HEK293T (cell line): Measurements from ENCODE around the gene SCUBE3.

Source experiments
- CTCF ChIA-PET: fragments of 350-600 bp; formaldehyde crosslinking; extraction: SDS; loops from one replicate; lab custom pipeline; 2021; ENCODE audit warnings: antibody characterized with exemption, inconsistent platforms; lab: Yijun Ruan, JAX
- POLR2A ChIA-PET: fragments of 350-600 bp; formaldehyde crosslinking; extraction: SDS; loops from one replicate; lab custom pipeline; 2020; ENCODE audit warnings: antibody characterized with exemption, inconsistent platforms; lab: Yijun Ruan, JAX
- DNase-seq: peaks from one replicate; pipeline ENCODE4 v3.0.0; 2012; ENCODE audit warnings: mixed read lengths; ENCODE audit errors: extremely low spot score
- ARNT ChIP-seq: fragments of 450-650 bp; IDR thresholded peaks from 2 replicates; pipeline ENCODE4 v1.6.1; 2017; ENCODE audit warnings: mild to moderate bottlenecking
- BHLHE40 ChIP-seq: fragments of 450-650 bp; IDR thresholded peaks from 2 replicates; pipeline ENCODE4 v1.6.1; 2016; ENCODE audit warnings: mild to moderate bottlenecking, moderate library complexity, borderline replicate concordance
- CTBP1 ChIP-seq: fragments of 450-650 bp; IDR thresholded peaks from 2 replicates; pipeline ENCODE4 v1.6.1; 2016; ENCODE audit warnings: borderline replicate concordance
- ELF4 ChIP-seq: fragments of 450-650 bp; IDR thresholded peaks from 2 replicates; pipeline ENCODE4 v1.6.1; 2017; ENCODE audit warnings: antibody characterized with exemption
- FOXA1 ChIP-seq: fragments of 450-650 bp; IDR thresholded peaks from 2 replicates; pipeline ENCODE4 v1.6.1; 2016; ENCODE audit warnings: mild to moderate bottlenecking
- FOXK2 ChIP-seq: fragments of 450-650 bp; IDR thresholded peaks from 2 replicates; pipeline ENCODE4 v1.6.1; 2016; ENCODE audit warnings: mild to moderate bottlenecking
- FOXM1 ChIP-seq: fragments of 450-650 bp; IDR thresholded peaks from 2 replicates; pipeline ENCODE4 v1.6.1; 2017; ENCODE audit warnings: mild to moderate bottlenecking, borderline replicate concordance
- HDGF ChIP-seq: fragments of 450-650 bp; IDR thresholded peaks from 2 replicates; pipeline ENCODE4 v1.6.1; 2017; ENCODE audit warnings: antibody characterized with exemption, borderline replicate concordance
- L3MBTL2 ChIP-seq: fragments of 450-650 bp; conservative IDR thresholded peaks from 2 replicates; pipeline ENCODE4 v1.6.1; 2016; ENCODE audit warnings: mild to moderate bottlenecking
- LEF1 ChIP-seq: fragments of 450-650 bp; IDR thresholded peaks from 2 replicates; pipeline ENCODE4 v1.6.1; 2017; ENCODE audit warnings: mild to moderate bottlenecking, borderline replicate concordance
- NFRKB ChIP-seq: fragments of 450-650 bp; IDR thresholded peaks from 2 replicates; pipeline ENCODE4 v1.6.1; 2016; ENCODE audit warnings: mild to moderate bottlenecking, moderate library complexity
- PKNOX1 ChIP-seq: fragments of 450-650 bp; IDR thresholded peaks from 2 replicates; pipeline ENCODE4 v1.6.1; 2016
- SP1 ChIP-seq: fragments of 450-650 bp; IDR thresholded peaks from 2 replicates; pipeline ENCODE4 v1.6.1; 2017
- SUZ12 ChIP-seq: fragments of 450-650 bp; IDR thresholded peaks from 2 replicates; pipeline ENCODE4 v1.6.1; 2016; ENCODE audit warnings: mild to moderate bottlenecking
- TARDBP ChIP-seq: fragments of 450-650 bp; IDR thresholded peaks from 2 replicates; pipeline ENCODE4 v1.6.1; 2016
- ZNF384 ChIP-seq: fragments of 450-650 bp; IDR thresholded peaks from 2 replicates; pipeline ENCODE4 v1.6.1; 2016

Gene SCUBE3

GRCh38 chr6:35174088-35174434 is 39.7 kb upstream of the SCUBE3 start:
- TF ChIP-seq ELF4 (no peak), SP1 (no peak), LEF1 (no peak), ZNF384 (no peak), CTBP1 (no peak), HDGF (no peak), ARNT (no peak), FOXA1 (no peak), FOXK2 (no peak), SUZ12 (no peak), FOXM1 (no peak), NFRKB (no peak)
- DNase-seq: no peak
- ChIA-PET POLR2A (no interaction called here), CTCF (no interaction called here)

- ChIA-PET CTCF (no interaction called here), POLR2A (no interaction called here)
- TF ChIP-seq LEF1 (no peak), FOXK2 (no peak), PKNOX1 (no peak), CTBP1 (no peak), L3MBTL2 (no peak), TARDBP (no peak), SUZ12 (no peak), SP1 (no peak), NFRKB (no peak), HDGF (no peak)
- no peak for DNase-seq
Measured at GRCh38 chr6:35174501-35174900, 39.3 kb upstream of the SCUBE3 start.

GRCh38 chr6:35176301-35177024 is 37.3 kb upstream of the SCUBE3 start:
- CTCF ChIA-PET: no interaction called here
- no peak for DNase-seq
- POLR2A ChIA-PET: no interaction called here
- TF ChIP-seq NFRKB (no peak), PKNOX1 (no peak), LEF1 (no peak), FOXA1 (no peak), TARDBP (no peak), ELF4 (no peak), L3MBTL2 (no peak), BHLHE40 (no peak), CTBP1 (no peak), FOXK2 (no peak), ARNT (no peak), FOXM1 (no peak), HDGF (no peak), SP1 (no peak), ZNF384 (no peak)

- ChIA-PET POLR2A (no interaction called here), CTCF (interaction anchor here (0.6 kb wide), 1 partner anchor 35 kb away, joined by 3 read pairs; no protein-coding TSS in a partner anchor)
- no peak for DNase-seq
- TF ChIP-seq CTBP1 (no peak), NFRKB (no peak), HDGF (no peak), ARNT (no peak), FOXK2 (no peak), BHLHE40 (no peak), TARDBP (no peak), SUZ12 (no peak), L3MBTL2 (no peak)
Measured at GRCh38 chr6:35177157-35177556, 36.6 kb upstream of the SCUBE3 start.

GRCh38 chr6:35177596-35177995 is 36.2 kb upstream of the SCUBE3 start:
- no peak for TF ChIP-seq FOXM1
- TF ChIP-seq ARNT: no peak
- no peak for TF ChIP-seq ZNF384
- no peak for TF ChIP-seq FOXA1
- TF ChIP-seq FOXK2: no peak
- ChIA-PET CTCF (interaction anchor here (0.6 kb wide), 1 partner anchor 35 kb away, joined by 3 read pairs; no protein-coding TSS in a partner anchor), POLR2A (no interaction called here)
- DNase-seq: no peak

GRCh38 chr6:35178012-35178411 is 35.7 kb upstream of the SCUBE3 start:
- CTCF ChIA-PET: interaction anchor here (0.6 kb wide), 1 partner anchor 36 kb away, joined by 3 read pairs; no protein-coding TSS in a partner anchor
- no peak for DNase-seq
- TF ChIP-seq CTBP1: no peak
- TF ChIP-seq BHLHE40: no peak
- no peak for TF ChIP-seq FOXK2
- no peak for TF ChIP-seq LEF1
- TF ChIP-seq NFRKB: no peak
- TF ChIP-seq PKNOX1: no peak
- no peak for TF ChIP-seq L3MBTL2
- no peak for TF ChIP-seq ZNF384
- POLR2A ChIA-PET: no interaction called here
